HG03108 (cell line): ENCODE data around the gene SIRT1.
"Not testable (repeated sequence)": the region's sequence is repeated elsewhere in the genome, so short reads cannot be mapped to it uniquely, and the experiment has no call there.

Experiments
- ATAC-seq: cut with Tn5 transposase; IDR thresholded peaks from one replicate; pipeline ENCODE4 v1.9.1; 2021; ENCODE audit warnings: moderate library complexity; ENCODE audit not compliant: unreplicated experiment

SIRT1 gene

DNA sequence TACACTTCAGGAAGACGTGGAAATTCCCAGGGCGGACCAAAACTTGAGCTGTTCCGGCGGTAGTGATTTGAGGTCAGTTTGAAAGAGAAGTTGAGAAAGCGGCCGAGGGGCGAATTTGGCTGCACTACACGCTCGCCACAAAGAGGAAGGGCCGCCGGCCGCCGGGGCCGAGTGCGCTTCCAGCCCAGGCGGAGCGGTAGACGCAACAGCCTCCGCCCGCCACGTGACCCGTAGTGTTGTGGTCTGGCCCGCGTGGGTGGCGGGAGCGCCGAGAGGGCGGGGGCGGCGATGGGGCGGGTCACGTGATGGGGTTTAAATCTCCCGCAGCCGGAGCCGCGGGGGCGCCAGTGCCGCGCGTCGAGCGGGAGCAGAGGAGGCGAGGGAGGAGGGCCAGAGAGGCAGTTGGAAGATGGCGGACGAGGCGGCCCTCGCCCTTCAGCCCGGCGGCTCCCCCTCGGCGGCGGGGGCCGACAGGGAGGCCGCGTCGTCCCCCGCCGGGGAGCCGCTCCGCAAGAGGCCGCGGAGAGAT lies at the start of gene SIRT1:
Gene SIRT1 (plus strand): TSS at position 344 of the 529 bp plus-strand sequence. CDS start 66 bp downstream, at position 410.
- peak; percentile 86 for ATAC-seq

DNA sequence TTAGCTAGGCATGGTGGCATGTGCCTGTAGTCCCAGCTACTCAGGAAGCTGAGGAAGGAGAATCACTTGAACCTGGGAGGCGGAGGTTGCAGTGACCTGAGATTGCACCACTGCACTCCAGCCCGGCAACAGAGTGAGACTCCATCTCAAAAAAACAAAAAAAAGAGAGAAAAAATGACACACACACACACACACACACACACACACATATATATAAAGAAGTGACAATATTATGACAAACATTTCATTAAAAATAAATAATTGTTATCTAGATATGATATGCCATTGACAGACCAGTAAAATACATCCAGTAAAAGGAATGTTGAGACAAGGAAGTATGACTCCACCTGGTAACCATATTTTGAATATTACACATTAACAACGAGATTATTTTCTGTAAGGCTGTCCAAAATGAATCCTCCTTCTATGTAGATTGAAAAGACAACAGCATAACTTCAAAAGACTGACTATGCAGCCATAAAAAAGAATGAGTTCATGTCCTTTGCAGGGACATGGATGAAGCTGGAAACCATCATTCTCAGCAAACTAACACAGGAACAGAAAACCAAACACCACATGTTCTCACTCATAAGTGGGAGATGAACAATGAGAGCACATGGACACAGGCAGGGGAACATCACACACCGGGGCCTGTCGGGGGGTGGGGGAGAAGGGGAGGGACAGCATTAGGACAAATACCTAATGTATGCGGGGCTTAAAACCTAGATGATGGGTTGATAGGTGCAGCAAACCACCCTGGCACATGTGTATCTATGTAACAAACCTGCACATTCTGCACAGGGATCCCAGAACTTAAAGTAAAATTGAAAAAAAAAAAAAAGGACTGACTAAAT lies 48.7 kb upstream of the SIRT1 start:
- ATAC-seq: not testable (repeated sequence)

- ATAC-seq: no peak
Observed at GRCh38 chr10:67836488-67836887, 48.0 kb upstream of the SIRT1 start.

GRCh38 chr10:67836972-67837371 lies 47.5 kb upstream of the SIRT1 start:
- ATAC-seq: no peak

GRCh38 chr10:67837541-67838314 lies 46.7 kb upstream of the SIRT1 start, which contains the start of gene DNAJC12:
TSS of gene DNAJC12 (minus strand) at chr10:67838188. CDS start at chr10:67838011, 177 bp downstream.
- ATAC-seq: no peak

DNA sequence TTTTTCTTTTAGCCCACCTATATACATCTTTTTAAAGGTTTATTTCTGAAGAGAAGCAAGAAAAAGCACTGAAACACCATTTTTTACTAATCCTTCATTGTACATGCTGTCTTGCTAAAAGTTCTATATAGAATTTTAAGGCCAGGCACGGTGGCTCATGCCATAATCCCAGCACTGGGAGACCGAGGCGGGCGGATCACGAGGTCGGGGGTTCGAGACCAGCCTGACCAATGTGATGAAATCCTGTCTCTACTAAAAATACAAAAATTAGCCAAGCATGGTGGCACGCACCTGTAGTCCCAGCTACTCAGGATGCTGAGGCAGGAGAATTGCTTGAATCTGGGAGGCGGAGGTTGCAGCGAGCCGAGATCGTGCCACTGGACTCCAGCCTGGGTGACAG lies 44.9 kb upstream of the SIRT1 start:
- not testable (repeated sequence) for ATAC-seq

DNA sequence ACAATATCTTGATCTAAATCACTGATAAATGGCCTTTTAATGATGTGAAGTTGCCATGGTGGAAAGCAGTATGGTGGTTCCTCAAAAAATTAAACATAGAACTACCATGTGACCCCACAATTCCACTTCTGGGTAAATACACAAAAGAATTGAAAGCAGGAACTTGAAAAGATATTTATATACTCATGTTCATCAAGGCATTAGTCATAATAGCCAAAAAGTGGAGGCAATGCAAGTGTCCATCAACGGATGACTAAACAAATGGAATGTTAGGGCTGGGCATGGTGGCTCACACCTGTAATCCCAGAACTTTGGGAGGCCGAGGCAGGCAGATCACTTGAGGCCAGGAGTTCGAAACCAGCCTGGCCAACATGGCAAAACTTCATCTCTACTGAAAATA lies 44.5 kb upstream of the SIRT1 start:
- no peak for ATAC-seq

DNA sequence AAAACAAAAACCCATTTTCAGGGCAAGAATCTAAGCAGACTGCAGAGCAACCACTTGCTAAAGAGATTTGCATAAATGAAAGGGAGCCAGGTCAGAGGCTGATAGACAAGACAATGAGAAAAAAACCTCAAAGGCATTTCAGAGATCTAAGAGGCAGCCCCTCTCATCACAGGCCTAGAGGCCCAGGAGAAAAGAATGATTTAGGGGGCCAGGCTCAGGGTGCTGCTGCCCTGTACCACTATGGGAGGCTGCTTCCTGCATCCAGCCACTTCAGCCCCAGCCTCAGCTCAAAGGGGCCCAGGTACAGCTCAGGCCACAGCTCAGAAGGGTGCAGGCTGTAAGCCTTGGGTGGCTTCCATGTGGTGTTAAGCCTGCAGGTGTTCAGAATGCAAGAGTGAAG lies 42.7 kb upstream of the SIRT1 start:
- no peak for ATAC-seq

GRCh38 chr10:67843284-67843683 lies 41.2 kb upstream of the SIRT1 start:
- ATAC-seq: no peak

GRCh38 chr10:67849331-67850011 lies 35.0 kb upstream of the SIRT1 start:
- ATAC-seq: peak; percentile 91

- ATAC-seq: no peak
Observed at GRCh38 chr10:67851186-67851585, 33.3 kb upstream of the SIRT1 start.

DNA sequence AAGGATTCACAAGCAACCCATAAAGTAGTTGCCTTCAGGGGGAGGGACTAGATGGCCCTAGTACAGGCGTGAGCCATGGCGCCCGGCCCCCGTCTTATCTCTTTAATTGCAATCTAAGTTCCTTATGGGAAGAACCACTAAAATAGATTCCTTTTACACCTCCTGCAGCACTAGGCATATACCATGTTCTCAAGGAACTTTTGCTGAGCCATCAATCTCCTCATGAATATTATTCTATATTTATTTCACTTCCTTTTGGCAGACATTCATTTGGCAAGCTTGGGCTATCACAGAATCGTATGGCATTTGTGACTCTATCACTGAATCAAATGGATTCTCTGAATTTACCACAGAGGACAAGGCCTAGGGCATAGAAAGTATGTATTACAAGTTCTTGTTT lies 31.7 kb upstream of the SIRT1 start:
- no peak for ATAC-seq

GRCh38 chr10:67853512-67853911 lies 30.9 kb upstream of the SIRT1 start:
- no peak for ATAC-seq

DNA sequence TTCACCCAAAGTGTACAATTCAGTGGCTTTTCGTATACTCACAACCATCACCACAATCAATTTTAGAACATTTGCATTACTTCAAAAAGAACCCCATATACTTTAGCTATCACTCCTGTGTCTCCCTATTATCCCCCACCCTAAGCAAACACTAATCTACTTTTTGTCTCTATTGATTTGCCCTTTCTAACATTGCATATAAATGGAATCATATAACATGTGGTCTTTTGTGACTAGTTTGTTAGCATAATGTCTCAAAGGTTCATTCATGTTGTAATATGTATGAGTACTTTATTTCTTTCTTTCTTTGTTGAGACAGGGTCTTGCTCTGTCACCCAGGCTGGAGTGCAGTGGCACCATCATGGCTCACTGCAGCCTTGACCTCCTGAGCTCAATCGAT lies 25.5 kb upstream of the SIRT1 start:
- no peak for ATAC-seq

GRCh38 chr10:67861750-67862432 lies 22.6 kb upstream of the SIRT1 start:
- ATAC-seq: no peak

DNA sequence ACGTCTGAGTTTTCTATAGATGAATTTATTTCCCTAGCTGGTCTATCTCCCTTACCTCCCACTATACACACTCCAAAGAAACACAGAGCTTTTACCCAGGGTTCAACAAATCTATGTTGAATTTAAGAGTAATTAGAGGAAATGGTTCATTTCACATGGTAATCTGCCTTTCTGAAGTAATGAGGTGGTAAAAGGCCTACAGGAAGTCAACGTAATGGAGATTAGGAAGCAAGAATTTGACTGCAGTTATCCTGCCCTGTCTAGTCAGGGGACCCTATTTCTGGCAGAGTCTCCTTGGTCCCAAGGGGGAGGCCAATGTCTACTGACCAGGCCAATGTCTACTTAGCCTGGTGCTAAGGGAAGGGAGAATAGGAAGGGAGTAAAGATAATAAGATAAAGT lies 21.4 kb upstream of the SIRT1 start:
- ATAC-seq: no peak

- ATAC-seq: no peak
Observed at GRCh38 chr10:67864607-67865371, 19.7 kb upstream of the SIRT1 start.

- ATAC-seq: no peak
Observed at GRCh38 chr10:67868132-67868531, 16.3 kb upstream of the SIRT1 start.

DNA sequence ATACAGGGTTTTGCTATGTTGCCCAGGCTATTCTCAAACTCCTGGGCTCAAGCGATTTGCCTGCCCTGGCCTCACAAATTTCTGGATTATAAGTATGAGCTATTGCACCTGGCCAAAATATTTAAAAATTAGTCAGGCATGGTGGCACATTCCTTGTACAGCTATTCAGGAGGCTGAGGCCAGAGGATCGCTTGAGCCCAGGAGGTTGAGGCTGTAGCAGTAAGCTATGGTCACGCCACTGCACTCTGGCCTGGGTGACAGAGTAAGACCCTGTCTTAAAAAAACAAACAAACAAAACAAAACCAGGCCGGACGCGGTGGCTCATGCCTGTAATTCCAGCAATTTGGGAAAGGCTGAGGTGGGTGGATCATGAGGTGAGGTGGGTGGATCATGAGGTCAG lies 14.5 kb upstream of the SIRT1 start:
- no peak for ATAC-seq
